ENCODE results near the gene RASSF5.

The RASSF5 gene

GRCh38 chr1:206507284-206508129 lies at the start of gene RASSF5:
Gene RASSF5, plus strand, starts transcription at chr1:206507531. Its CDS starts 72 bp downstream, at chr1:206507603.
- peak; percentile 71 to 74 for DNase-seq (ENCODE audit: extremely low read depth in 1 of 2, low read depth in 1 of 2)

- no peak for DNase-seq (ENCODE audit: extremely low read depth in 1 of 2, low read depth in 1 of 2)
Measured at GRCh38 chr1:206459703-206460102, 47.6 kb upstream of the RASSF5 start.

- DNase-seq (ENCODE audit: extremely low read depth in 1 of 2, low read depth in 1 of 2) = no peak
Measured at GRCh38 chr1:206460836-206461426, 46.4 kb upstream of the RASSF5 start.

- peak in 1 of 2 donors; percentile 52 for DNase-seq (ENCODE audit: extremely low read depth in 1 of 2, low read depth in 1 of 2)
Measured at GRCh38 chr1:206461602-206462455, 45.5 kb upstream of the RASSF5 start.

- no peak for DNase-seq (ENCODE audit: extremely low read depth in 1 of 2, low read depth in 1 of 2)
Measured at GRCh38 chr1:206463137-206463536, 44.2 kb upstream of the RASSF5 start.

- DNase-seq (ENCODE audit: extremely low read depth in 1 of 2, low read depth in 1 of 2) = no peak
Measured at GRCh38 chr1:206463911-206464310, 43.4 kb upstream of the RASSF5 start.

- no peak for DNase-seq (ENCODE audit: extremely low read depth in 1 of 2, low read depth in 1 of 2)
Measured at GRCh38 chr1:206464456-206464964, 42.8 kb upstream of the RASSF5 start.

GRCh38 chr1:206465951-206466350 lies 41.4 kb upstream of the RASSF5 start:
- no peak for DNase-seq (ENCODE audit: extremely low read depth in 1 of 2, low read depth in 1 of 2)

GRCh38 chr1:206466840-206467649 lies 40.3 kb upstream of the RASSF5 start:
- no peak for DNase-seq (ENCODE audit: extremely low read depth in 1 of 2, low read depth in 1 of 2)

- no peak for DNase-seq (ENCODE audit: extremely low read depth in 1 of 2, low read depth in 1 of 2)
Measured at GRCh38 chr1:206467915-206468314, 39.4 kb upstream of the RASSF5 start.

- no peak for DNase-seq (ENCODE audit: extremely low read depth in 1 of 2, low read depth in 1 of 2)
Measured at GRCh38 chr1:206468571-206468970, 38.8 kb upstream of the RASSF5 start.

GRCh38 chr1:206469411-206469932 lies 37.9 kb upstream of the RASSF5 start:
- DNase-seq (ENCODE audit: extremely low read depth in 1 of 2, low read depth in 1 of 2) = no peak

GRCh38 chr1:206469933-206470691 lies 37.2 kb upstream of the RASSF5 start, which contains the start of gene IKBKE:
Gene IKBKE, plus strand, starts transcription at chr1:206470476. Its CDS starts 2,752 bp downstream, at chr1:206473228.
- DNase-seq (ENCODE audit: extremely low read depth in 1 of 2, low read depth in 1 of 2) = no peak

- peak; percentile 40 to 59 for DNase-seq (ENCODE audit: extremely low read depth in 1 of 2, low read depth in 1 of 2)
Measured at GRCh38 chr1:206470692-206471414, 36.5 kb upstream of the RASSF5 start.

GRCh38 chr1:206471415-206471801 lies 35.9 kb upstream of the RASSF5 start:
- DNase-seq (ENCODE audit: extremely low read depth in 1 of 2, low read depth in 1 of 2) = no peak

- DNase-seq (ENCODE audit: extremely low read depth in 1 of 2, low read depth in 1 of 2) = no peak
Measured at GRCh38 chr1:206472024-206472423, 35.3 kb upstream of the RASSF5 start.

- DNase-seq (ENCODE audit: extremely low read depth in 1 of 2, low read depth in 1 of 2) = no peak
Measured at GRCh38 chr1:206472454-206472853, 34.9 kb upstream of the RASSF5 start.

GRCh38 chr1:206472886-206473285 lies 34.4 kb upstream of the RASSF5 start:
- no peak for DNase-seq (ENCODE audit: extremely low read depth in 1 of 2, low read depth in 1 of 2)

- no peak for DNase-seq (ENCODE audit: extremely low read depth in 1 of 2, low read depth in 1 of 2)
Measured at GRCh38 chr1:206476058-206476457, 31.3 kb upstream of the RASSF5 start.

All from stimulated activated CD8-positive, alpha-beta memory T cell treated with anti-CD3 and anti-CD28 coated beads, Interleukin-7, amount 100 ng/mL, for 48 hours (primary cell).